GM18907 (cell line): ENCODE data around the gene SLC25A1.

ENCODE experiments used
- ATAC-seq: cut with Tn5 transposase; IDR thresholded peaks from one replicate; pipeline ENCODE4 v1.9.1; 2021; ENCODE audit warnings: mild to moderate bottlenecking, moderate library complexity; ENCODE audit not compliant: unreplicated experiment

SLC25A1 gene

GRCh38 chr22:19178657-19179496 is at the start of gene SLC25A1:
Gene SLC25A1 (minus strand): TSS chr22:19178736. CDS start chr22:19178673, 63 bp downstream.
- peak; percentile 60 for ATAC-seq

DNA sequence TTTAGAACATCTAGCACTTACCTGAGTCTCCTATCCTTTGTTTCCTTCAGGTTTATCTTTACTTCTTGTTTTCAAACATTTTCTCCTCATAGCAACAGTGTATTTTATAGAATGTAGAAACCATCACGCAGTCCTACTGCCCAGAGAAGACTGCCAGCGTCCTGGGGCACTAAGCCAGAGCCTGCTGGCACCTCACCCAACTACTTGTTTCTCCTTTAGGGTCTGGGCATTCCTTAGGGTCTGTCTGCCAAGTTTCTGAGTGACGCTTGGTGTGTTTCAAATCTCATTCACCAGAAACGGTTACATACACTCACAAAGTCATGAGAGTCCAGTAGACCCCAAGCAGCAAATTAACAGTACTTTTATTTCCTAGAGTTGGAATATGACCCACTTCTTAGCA is 49.6 kb upstream of the SLC25A1 start:
- no peak for ATAC-seq

- ATAC-seq: no peak
Measured at GRCh38 chr22:19226428-19226827, 47.9 kb upstream of the SLC25A1 start.

DNA sequence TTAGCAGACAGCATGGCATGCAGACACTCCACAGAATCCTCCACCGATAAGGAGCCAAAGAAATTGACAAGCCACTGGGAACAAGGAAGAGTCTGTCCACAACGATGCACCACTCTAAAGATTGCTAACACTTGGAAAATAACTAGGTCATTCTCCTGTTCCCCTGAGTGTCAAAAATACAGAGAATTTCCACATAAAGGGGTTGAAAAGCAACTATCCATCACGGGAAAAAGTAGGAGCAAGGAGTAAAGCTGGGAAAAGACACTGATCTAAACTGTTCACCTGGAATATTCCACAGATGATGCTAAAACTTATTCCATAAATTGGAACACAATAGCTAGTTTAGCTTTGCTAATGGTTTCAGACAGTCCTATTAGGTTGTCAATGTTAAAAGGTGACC is 47.0 kb upstream of the SLC25A1 start:
- ATAC-seq: no peak

- no peak for ATAC-seq
Measured at GRCh38 chr22:19224985-19225384, 46.4 kb upstream of the SLC25A1 start.

- no peak for ATAC-seq
Measured at GRCh38 chr22:19224557-19224956, 46.0 kb upstream of the SLC25A1 start.

GRCh38 chr22:19223617-19224016 is 45.1 kb upstream of the SLC25A1 start:
- no peak for ATAC-seq

DNA sequence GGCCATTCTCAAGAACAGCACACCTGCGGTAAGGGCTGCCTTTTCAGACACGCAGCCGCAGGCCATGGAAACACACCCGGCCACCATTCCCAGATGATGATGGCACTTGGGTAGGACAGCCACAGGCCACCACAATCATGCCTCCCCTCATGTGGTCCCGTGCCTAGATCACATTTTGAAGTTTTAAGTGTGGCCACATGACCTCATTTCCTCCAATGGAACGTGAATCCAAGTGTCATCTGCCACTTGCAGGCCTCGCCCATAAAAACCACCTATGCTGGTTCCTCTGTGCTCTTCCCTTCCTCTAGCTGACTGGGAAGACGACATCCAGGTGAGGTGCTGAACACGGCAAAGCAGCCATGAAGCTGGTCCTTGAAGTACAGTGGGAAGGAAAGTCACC is 44.6 kb upstream of the SLC25A1 start:
- no peak for ATAC-seq

DNA sequence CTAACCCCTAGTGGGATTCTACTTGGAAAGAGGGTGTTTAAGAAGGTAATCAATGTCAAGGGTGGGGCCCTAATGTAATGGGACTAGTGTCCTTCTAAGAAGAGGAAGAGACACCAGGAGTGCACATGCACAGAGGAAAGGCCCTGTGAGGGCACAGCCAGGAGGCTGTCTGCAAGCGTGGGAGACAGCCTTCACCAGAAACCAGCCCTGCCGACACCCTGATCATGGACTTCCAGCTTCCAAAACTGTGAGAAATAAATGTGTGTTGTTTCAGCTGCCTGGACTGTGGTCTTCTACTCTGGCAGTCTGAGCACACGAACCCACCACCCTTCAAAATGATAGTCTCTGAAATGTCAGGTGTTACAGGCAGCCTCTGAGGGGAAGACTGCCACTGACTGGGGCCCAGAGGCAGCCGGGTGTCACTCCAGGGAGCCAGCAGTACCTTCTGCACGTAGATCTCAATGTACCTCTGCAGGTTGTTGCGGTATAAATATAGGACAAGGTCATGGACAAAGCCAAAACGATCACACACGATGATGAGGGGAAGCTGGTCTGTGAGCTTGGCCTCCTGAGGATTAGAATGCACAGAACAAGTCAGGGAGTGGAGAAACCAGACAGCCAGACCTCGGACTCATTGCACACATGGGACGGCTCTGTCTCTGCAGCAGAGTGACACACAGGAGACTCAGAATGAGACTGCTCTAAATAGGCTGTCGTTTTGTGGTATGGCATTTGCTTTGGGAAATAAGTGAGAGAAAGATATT is 43.9 kb upstream of the SLC25A1 start:
- ATAC-seq: no peak

DNA sequence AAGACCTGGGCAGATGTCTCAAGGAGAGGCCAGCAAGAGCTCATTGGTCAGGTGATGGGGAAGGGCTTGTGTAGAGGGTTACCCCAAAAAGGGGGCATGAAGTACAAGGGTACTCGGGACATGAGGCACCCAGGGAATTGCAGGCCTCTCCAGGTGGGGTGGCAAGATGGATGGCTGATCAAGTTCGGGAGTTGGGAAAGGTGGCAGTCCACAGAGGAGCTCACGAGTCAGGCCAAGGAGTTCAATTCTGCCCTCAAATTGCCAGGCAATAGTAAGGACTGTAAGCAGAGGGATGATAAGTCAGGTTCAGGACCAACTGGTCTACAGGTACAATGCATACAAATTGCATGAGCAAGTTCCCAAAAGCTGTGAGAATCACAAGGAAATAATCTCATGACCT is 42.3 kb upstream of the SLC25A1 start:
- no peak for ATAC-seq

DNA sequence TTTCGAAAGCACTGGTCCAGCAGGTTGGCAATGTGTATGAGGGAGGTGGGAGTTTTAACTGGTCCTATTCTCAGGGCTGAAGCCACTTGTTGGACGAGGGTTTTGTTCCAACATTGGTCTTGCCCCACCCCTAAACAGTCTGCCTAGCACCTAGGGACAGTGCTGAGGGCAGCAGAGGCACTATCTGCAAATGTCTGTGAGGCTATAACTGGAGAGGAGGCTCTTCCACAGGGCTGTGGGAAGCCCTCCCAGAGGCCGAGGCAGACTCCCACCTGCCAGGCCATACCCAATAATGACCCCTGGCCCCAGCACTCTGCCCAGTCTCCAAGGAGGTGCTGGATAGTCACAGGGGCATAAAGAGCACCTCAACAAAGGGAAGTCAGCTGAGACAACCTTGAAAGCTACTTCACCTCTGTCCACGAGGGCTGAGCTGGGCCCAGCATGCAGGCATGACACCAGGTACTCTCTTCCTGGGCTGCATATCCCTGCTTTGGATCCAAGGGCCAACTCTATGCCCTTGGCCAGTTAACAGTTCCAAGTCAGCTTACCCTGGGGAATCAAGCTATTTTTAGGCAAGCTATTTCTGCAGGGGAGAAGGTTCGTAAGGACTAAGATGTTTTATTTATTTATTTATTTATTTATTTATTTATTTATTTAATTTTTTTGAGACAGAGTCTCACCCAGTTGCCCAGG is 40.2 kb upstream of the SLC25A1 start:
- ATAC-seq: no peak

GRCh38 chr22:19216579-19216978 is 38.0 kb upstream of the SLC25A1 start:
- ATAC-seq: no peak

DNA sequence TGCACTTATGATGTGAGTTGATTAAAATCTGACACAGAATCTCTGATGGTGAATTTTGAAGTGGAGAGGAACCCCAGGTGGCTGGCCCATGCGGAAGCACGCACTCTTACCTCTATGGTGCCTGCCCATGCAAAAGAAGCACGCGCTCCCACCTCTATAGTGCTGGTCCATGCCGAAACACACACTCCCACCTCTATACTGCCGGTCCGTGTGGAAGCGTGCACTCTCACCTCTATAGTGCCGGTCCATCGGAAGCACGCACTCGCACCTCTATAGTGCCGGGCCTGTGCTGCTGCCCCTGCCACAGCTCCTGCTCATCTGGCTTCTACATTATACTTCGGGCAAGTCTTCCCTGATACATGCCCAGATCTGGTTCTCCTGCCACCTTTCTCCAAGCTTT is 36.8 kb upstream of the SLC25A1 start:
- ATAC-seq: no peak

- ATAC-seq: no peak
Measured at GRCh38 chr22:19214078-19214473, 35.5 kb upstream of the SLC25A1 start.

DNA sequence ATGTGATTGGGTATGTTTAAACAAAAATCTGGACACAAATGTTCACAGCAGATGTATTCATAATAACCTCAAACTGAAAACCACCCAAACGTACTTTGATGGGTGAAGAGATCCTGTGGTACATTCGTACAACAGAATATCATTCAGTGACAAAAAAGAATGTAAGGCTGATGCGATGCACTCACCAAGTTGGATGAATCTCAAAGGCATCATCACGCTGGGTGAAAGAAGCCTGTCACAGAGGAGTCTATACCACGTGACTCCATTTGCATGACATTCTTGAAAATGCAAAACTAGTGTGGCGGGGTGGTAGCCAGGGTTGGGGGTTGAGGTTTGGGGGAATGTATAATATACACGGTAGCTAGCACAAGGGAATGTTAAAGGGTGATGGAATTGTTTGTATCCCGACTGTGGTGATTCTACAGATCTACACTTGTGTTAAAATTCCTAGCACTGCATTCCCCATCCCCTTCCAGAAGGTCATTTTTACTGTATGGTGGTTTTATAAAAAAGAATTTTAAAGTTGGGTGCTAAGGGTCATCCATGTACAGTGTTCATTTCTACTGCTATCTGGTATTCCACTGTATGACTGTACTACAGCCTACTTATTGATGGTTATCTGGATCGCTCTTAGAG is 35.0 kb upstream of the SLC25A1 start:
- ATAC-seq: no peak

GRCh38 chr22:19213001-19213400 is 34.5 kb upstream of the SLC25A1 start:
- no peak for ATAC-seq

DNA sequence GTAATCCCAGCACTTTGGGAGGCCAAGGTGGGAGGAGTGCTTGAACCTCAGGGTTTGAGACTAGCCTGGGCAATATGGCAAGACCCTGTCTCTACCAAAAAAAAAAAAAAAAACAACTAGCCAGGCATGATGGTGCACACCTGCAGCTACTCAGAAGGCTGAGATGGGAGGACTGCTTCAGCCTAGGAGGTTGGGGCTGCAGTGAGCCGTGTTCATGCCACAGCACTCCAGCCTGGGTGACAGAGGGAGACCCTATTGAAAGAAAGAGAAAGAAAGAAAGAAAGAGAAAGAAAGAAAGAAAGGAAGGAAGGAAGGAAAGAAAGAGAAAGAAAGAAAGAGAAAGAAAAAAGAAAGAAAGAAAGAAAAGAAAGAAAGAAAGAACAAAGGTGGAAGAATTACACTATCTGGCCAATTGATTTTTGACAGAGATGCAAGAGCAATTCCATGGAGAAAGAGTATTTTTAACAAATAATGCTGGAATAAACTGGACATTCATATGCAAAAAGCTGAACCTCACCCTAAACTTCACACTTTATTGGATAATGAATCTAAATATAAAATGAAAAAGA is 33.9 kb upstream of the SLC25A1 start:
- no peak for ATAC-seq

DNA sequence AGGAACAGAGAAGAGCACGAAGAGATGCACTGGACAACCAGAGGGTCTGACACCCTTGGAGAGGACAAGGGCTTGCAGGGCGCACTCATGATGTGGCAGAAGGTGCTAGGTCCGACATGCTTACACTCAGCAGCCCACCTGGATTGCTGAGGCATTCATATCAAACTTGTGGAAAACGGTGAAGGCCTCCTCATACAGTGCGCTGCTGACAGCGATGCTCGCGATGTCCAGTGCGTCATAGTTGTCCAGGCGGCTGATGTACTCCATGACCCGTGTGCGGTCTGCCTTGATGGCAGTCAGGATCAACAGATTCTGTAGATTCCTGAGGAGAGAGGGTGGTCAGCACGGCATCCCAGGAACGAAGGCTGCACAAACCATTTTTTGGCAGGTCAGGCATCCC is 31.7 kb upstream of the SLC25A1 start:
- ATAC-seq: no peak

DNA sequence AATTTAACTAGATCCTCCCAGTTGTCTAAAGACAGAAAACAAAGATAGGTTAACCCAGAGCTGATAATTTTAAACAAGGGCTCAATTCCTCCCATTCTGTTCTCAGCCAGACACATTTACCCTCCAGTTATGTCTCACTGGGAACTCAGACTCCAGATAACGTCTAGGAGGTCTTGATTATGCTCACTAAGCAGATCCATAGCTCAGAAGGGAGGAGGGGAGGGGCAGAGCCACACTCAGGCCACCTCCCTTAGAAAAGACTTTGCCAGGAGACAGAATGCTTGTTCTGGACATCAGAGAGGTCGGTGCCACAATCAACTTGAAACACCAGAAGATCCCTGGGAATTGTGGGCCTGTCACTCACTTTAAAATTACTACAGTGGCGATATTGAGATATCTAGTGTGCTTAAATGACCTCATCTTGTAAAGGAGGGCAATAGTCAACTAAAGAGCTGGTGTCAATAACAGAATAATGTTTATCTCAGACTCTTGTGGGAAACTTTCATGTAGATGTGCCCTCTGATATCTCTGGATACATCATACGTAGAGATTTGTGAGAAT is 29.8 kb upstream of the SLC25A1 start:
- ATAC-seq: no peak

DNA sequence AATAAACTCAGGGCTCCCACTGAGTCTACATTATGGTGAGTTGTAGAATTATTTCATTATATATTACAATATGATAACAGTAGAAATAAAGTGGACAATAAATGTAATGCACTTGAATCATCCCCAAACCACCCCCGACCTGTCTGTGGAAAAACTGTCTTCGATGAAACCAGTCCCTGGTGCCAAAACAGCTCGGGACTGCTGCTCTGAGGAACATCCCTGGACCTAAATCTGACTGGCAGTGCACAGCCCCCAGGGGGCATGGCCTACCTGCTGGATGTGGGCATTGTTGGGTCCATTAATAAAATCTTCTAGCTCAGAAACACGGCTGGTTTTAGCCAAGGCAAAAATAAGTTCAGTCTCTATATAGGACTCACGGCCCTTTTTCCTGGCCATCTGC is 29.3 kb upstream of the SLC25A1 start:
- no peak for ATAC-seq

GRCh38 chr22:19207401-19207808 is 28.9 kb upstream of the SLC25A1 start:
- ATAC-seq: no peak
